Measurements from ENCODE around the gene MORF4L1.

DNA sequence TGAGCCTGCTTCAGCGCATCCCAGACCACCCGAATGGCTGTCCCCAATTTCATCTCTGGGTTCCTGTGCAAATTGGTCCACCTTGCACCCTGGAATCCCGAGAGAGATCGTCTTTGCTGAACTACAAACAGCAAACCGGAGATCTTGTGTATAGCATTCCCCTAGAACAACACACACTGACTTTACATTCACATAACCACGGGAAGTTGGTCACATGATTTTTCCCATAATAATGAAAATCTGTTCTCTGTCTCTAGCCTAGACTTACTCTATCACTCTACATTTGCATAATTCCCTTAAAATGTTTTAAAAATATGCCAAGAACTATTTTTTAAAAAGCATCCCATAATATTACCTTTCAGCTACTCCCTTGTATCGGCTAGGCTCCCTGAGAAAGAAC, 37.6 kb downstream of the MORF4L1 start:
- TF ChIP-seq, protein P1, sequence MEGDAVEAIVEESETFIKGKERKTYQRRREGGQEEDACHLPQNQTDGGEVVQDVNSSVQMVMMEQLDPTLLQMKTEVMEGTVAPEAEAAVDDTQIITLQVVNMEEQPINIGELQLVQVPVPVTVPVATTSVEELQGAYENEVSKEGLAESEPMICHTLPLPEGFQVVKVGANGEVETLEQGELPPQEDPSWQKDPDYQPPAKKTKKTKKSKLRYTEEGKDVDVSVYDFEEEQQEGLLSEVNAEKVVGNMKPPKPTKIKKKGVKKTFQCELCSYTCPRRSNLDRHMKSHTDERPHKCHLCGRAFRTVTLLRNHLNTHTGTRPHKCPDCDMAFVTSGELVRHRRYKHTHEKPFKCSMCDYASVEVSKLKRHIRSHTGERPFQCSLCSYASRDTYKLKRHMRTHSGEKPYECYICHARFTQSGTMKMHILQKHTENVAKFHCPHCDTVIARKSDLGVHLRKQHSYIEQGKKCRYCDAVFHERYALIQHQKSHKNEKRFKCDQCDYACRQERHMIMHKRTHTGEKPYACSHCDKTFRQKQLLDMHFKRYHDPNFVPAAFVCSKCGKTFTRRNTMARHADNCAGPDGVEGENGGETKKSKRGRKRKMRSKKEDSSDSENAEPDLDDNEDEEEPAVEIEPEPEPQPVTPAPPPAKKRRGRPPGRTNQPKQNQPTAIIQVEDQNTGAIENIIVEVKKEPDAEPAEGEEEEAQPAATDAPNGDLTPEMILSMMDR (IDR thresholded peaks at IDR 0.05; ENCODE audit: low read depth, low read length, poor library complexity, severe bottlenecking), result no peak
- TF ChIP-seq EZH2phosphoT487 (IDR thresholded peaks at IDR 0.05; ENCODE audit: borderline replicate concordance, low read length), result no peak
